Upper lobe of right lung (tissue), 1 donor: ENCODE results near the gene EPHA3. TPM values are rescaled to one million over a fixed set of nuclear protein-coding genes. Genes with fewer than 3 reads are reported as not detected.

Experiments
- ATAC-seq: fragments of 200-7000 bp; cut with Tn5 transposase; one replicate; pipeline ENCODE4 v1.9.1; 2020; ENCODE audit warnings: mild to moderate bottlenecking, moderate library complexity
- DNase-seq: peaks from one replicate; pipeline ENCODE4 v3.0.0-alpha.2; 2020
- H3K27ac ChIP-seq: fragments of 200-600 bp; one replicate; pipeline ENCODE4 v1.8.0; 2022
- H3K27me3 ChIP-seq: fragments of 200-600 bp; one replicate; pipeline ENCODE4 v1.8.0; 2022; ENCODE audit warnings: mild to moderate bottlenecking
- H3K36me3 ChIP-seq: fragments of 200-600 bp; one replicate; pipeline ENCODE4 v1.8.0; 2022
- H3K4me1 ChIP-seq: fragments of 200-600 bp; one replicate; pipeline ENCODE4 v1.8.0; 2022
- H3K4me3 ChIP-seq: fragments of 200-600 bp; one replicate; pipeline ENCODE4 v1.8.0; 2022; ENCODE audit warnings: mild to moderate bottlenecking
- H3K9me3 ChIP-seq: fragments of 200-600 bp; one replicate; pipeline ENCODE4 v1.8.0; 2022
- CTCF ChIP-seq: fragments of 200-600 bp; IDR thresholded peaks from one replicate; pipeline ENCODE4 v1.8.0; 2022; ENCODE audit warnings: antibody characterized with exemption
- intact Hi-C: fragments of 100-400 bp; cut with DNase I; formaldehyde crosslinking; loops from one replicate; pipeline ENCODE4 v1.11.0; 2022
- total RNA-seq: library from RNA; stranded (reverse); fragmentation: NEBNext Ultra II Directional; extraction: Animal tissue kit (Norgen Biotek cat#: 25700); gene quantifications from one replicate; pipeline ENCODE4 v1.2.1, GENCODE V29; 2021
- donor health status: DM: no; HTN: yes; CAD: no; lungs with severe emphysema.

The EPHA3 gene
- total RNA-seq, 1 donor from 2014 or later: 5.1 TPM

GRCh38 chr3:89256395-89256794 lies 149.0 kb downstream of the EPHA3 start:
- ATAC-seq (no peak), DNase-seq (no peak)
- Histone ChIP-seq H3K4me1 (no peaks in the 10 kb centered on the region), H3K27ac (no peak overlapping the region), H3K36me3 (no peaks in the 10 kb centered on the region), H3K27me3 (no peaks in the 10 kb centered on the region), H3K9me3 (no peaks in the 10 kb centered on the region), H3K4me3 (no peak overlapping the region)
- no peak for TF ChIP-seq CTCF
- intact Hi-C loops: no loop called here

GRCh38 chr3:89256882-89257281 lies 149.5 kb downstream of the EPHA3 start:
- intact Hi-C loops: no loop called here
- no peak overlapping the region for H3K27ac ChIP-seq
- no peaks in the 10 kb centered on the region for H3K27me3 ChIP-seq
- no peak overlapping the region for H3K4me3 ChIP-seq
- no peaks in the 10 kb centered on the region for H3K4me1 ChIP-seq
- H3K9me3 ChIP-seq: no peaks in the 10 kb centered on the region
- no peak for TF ChIP-seq CTCF
- DNase-seq: no peak
- H3K36me3 ChIP-seq: no peaks in the 10 kb centered on the region
- no peak for ATAC-seq

- TF ChIP-seq CTCF: no peak
- Histone ChIP-seq H3K36me3 (no peaks in the 10 kb centered on the region), H3K9me3 (no peaks in the 10 kb centered on the region), H3K4me1 (no peaks in the 10 kb centered on the region), H3K4me3 (no peak overlapping the region), H3K27ac (no peak overlapping the region), H3K27me3 (no peaks in the 10 kb centered on the region)
- intact Hi-C loops: no loop called here
- DNase-seq (no peak), ATAC-seq (no peak)
Observed at GRCh38 chr3:89260721-89261120, 153.3 kb downstream of the EPHA3 start.

GRCh38 chr3:89261673-89262072 lies 154.3 kb downstream of the EPHA3 start:
- Histone ChIP-seq H3K27ac (no peak overlapping the region), H3K4me3 (no peak overlapping the region), H3K9me3 (no peaks in the 10 kb centered on the region), H3K36me3 (no peaks in the 10 kb centered on the region), H3K27me3 (no peaks in the 10 kb centered on the region), H3K4me1 (no peaks in the 10 kb centered on the region)
- intact Hi-C loops: no loop called here
- ATAC-seq (no peak), DNase-seq (no peak)
- TF ChIP-seq CTCF: no peak

GRCh38 chr3:89262309-89262929 lies 155.0 kb downstream of the EPHA3 start:
- intact Hi-C loops: no loop called here
- no peak overlapping the region for H3K4me3 ChIP-seq
- H3K4me1 ChIP-seq: no peaks in the 10 kb centered on the region
- H3K9me3 ChIP-seq: no peaks in the 10 kb centered on the region
- ATAC-seq: no peak
- H3K36me3 ChIP-seq: no peaks in the 10 kb centered on the region
- TF ChIP-seq CTCF: no peak
- no peak overlapping the region for H3K27ac ChIP-seq
- DNase-seq: no peak
- H3K27me3 ChIP-seq: no peaks in the 10 kb centered on the region

- Histone ChIP-seq H3K36me3 (no peaks in the 10 kb centered on the region), H3K9me3 (no peaks in the 10 kb centered on the region), H3K4me1 (no peaks in the 10 kb centered on the region), H3K27ac (no peak overlapping the region), H3K27me3 (no peaks in the 10 kb centered on the region), H3K4me3 (no peak overlapping the region)
- ATAC-seq (no peak), DNase-seq (no peak)
- TF ChIP-seq CTCF: no peak
- intact Hi-C loops: no loop called here
Observed at GRCh38 chr3:89264037-89264560, 156.7 kb downstream of the EPHA3 start.
